Measurements from ENCODE around the gene SLC12A4. TPM values are rescaled to one million over a fixed set of nuclear protein-coding genes. Genes with fewer than 3 reads are reported as not detected.

SLC12A4 gene
- total and polyA plus RNA-seq, 4 donors, result 32.9 to 103 (median 65.9) TPM

- H3K27me3 ChIP-seq (ENCODE audit: control insufficient read depth in 3 of 3, insufficient read depth in 3 of 3, low read length in 2 of 3), result no peaks in the 10 kb centered on the region
- H3K36me3 ChIP-seq (ENCODE audit: control insufficient read depth in 4 of 4, insufficient read depth in 4 of 4, low read length in 4 of 4), result peaks cover 0 to 25% (median 16%) of the 10 kb centered on the region in 4 donors
- H3K4me1 ChIP-seq (ENCODE audit: control insufficient read depth in 5 of 5, insufficient read depth in 5 of 5, low read length in 5 of 5), result peaks cover 0 to 15% (median 0%) of the 10 kb centered on the region in 5 donors
- no peak overlapping the region for H3K9ac ChIP-seq (ENCODE audit: insufficient read depth in 1 of 2, low read length in 2 of 2)
- DNase-seq, result no peak
- peak overlapping the region in 1 of 2 donors; percentile 71 for H3K27ac ChIP-seq (ENCODE audit: low read depth in 1 of 2, low read length in 1 of 2)
- no peaks in the 10 kb centered on the region for H3K9me3 ChIP-seq (ENCODE audit: control insufficient read depth in 4 of 4, insufficient read depth in 3 of 4, low read length in 3 of 4)
- no peak overlapping the region for H3K4me3 ChIP-seq
- ATAC-seq (ENCODE audit: insufficient read depth, low FRiP score), result no peak
- WGBS, 2 donors, result 94 to 95% methylated on average over 22 of the region's 22 CpGs
- no peak for TF ChIP-seq CTCF (IDR thresholded peaks at IDR 0.05; ENCODE audit: control extremely low read depth, extremely low read depth)
Measured at GRCh38 chr16:67927131-67927941, 41.1 kb downstream of the SLC12A4 start.

GRCh38 chr16:67926181-67926750 lies 42.2 kb downstream of the SLC12A4 start:
- no peak for DNase-seq
- TF ChIP-seq CTCF (IDR thresholded peaks at IDR 0.05; ENCODE audit: control extremely low read depth, extremely low read depth), result no peak
- ATAC-seq (ENCODE audit: insufficient read depth, low FRiP score), result no peak

GRCh38 chr16:67924140-67924906 lies 44.1 kb downstream of the SLC12A4 start:
- 95 to 96% methylated on average over 10 of the region's 10 CpGs for WGBS, 2 donors
- H3K27ac ChIP-seq (ENCODE audit: low read depth in 1 of 2, low read length in 1 of 2), result peak overlapping the region in 1 of 2 donors; percentile 46
- H3K4me1 ChIP-seq (ENCODE audit: control insufficient read depth in 5 of 5, insufficient read depth in 5 of 5, low read length in 5 of 5), result peaks cover 0 to 15% (median 0%) of the 10 kb centered on the region in 5 donors
- H3K4me3 ChIP-seq, result no peak overlapping the region
- ATAC-seq (ENCODE audit: insufficient read depth, low FRiP score) (no peak), DNase-seq (no peak)
- H3K36me3 ChIP-seq (ENCODE audit: control insufficient read depth in 4 of 4, insufficient read depth in 4 of 4, low read length in 4 of 4), result peaks cover 0 to 25% (median 11%) of the 10 kb centered on the region in 4 donors
- H3K9me3 ChIP-seq (ENCODE audit: control insufficient read depth in 4 of 4, insufficient read depth in 3 of 4, low read length in 3 of 4), result no peaks in the 10 kb centered on the region
- no peak for TF ChIP-seq CTCF (IDR thresholded peaks at IDR 0.05; ENCODE audit: control extremely low read depth, extremely low read depth)
- no peaks in the 10 kb centered on the region for H3K27me3 ChIP-seq (ENCODE audit: control insufficient read depth in 3 of 3, insufficient read depth in 3 of 3, low read length in 2 of 3)
- no peak overlapping the region for H3K9ac ChIP-seq (ENCODE audit: insufficient read depth in 1 of 2, low read length in 2 of 2)

More at GRCh38 chr16:67926181-67926750, 42.2 kb downstream of the SLC12A4 start:
- H3K27me3 ChIP-seq (ENCODE audit: control insufficient read depth in 3 of 3, insufficient read depth in 3 of 3, low read length in 2 of 3), result no peaks in the 10 kb centered on the region
- H3K4me1 ChIP-seq (ENCODE audit: control insufficient read depth in 5 of 5, insufficient read depth in 5 of 5, low read length in 5 of 5), result peaks cover 0 to 15% (median 0%) of the 10 kb centered on the region in 5 donors
- peaks cover 0 to 24% (median 16%) of the 10 kb centered on the region in 4 donors for H3K36me3 ChIP-seq (ENCODE audit: control insufficient read depth in 4 of 4, insufficient read depth in 4 of 4, low read length in 4 of 4)
- 47 to 72% methylated on average over 13 of the region's 13 CpGs for WGBS, 2 donors
- H3K9me3 ChIP-seq (ENCODE audit: control insufficient read depth in 4 of 4, insufficient read depth in 3 of 4, low read length in 3 of 4), result no peaks in the 10 kb centered on the region
- no peak overlapping the region for H3K9ac ChIP-seq (ENCODE audit: insufficient read depth in 1 of 2, low read length in 2 of 2)
- H3K27ac ChIP-seq (ENCODE audit: low read depth in 1 of 2, low read length in 1 of 2), result peak overlapping the region in 1 of 2 donors; percentile 71
- no peak overlapping the region for H3K4me3 ChIP-seq

Data from lung (tissue), 12 donors.